GM20000 (cell line): Measurements from ENCODE around the gene KCTD8.

Experiments
- DNase-seq: peaks from one replicate; pipeline ENCODE4 v3.0.0; 2012; ENCODE audit warnings: low spot score
- TF ChIP-seq, protein P1 (sequence below): IDR thresholded peaks from 2 replicates; pipeline ENCODE4 v1.5.1; 2012; ENCODE audit warnings: mild to moderate bottlenecking, control low read depth; ENCODE audit errors: extremely low read depth, missing control alignments

Gene KCTD8

DNA sequence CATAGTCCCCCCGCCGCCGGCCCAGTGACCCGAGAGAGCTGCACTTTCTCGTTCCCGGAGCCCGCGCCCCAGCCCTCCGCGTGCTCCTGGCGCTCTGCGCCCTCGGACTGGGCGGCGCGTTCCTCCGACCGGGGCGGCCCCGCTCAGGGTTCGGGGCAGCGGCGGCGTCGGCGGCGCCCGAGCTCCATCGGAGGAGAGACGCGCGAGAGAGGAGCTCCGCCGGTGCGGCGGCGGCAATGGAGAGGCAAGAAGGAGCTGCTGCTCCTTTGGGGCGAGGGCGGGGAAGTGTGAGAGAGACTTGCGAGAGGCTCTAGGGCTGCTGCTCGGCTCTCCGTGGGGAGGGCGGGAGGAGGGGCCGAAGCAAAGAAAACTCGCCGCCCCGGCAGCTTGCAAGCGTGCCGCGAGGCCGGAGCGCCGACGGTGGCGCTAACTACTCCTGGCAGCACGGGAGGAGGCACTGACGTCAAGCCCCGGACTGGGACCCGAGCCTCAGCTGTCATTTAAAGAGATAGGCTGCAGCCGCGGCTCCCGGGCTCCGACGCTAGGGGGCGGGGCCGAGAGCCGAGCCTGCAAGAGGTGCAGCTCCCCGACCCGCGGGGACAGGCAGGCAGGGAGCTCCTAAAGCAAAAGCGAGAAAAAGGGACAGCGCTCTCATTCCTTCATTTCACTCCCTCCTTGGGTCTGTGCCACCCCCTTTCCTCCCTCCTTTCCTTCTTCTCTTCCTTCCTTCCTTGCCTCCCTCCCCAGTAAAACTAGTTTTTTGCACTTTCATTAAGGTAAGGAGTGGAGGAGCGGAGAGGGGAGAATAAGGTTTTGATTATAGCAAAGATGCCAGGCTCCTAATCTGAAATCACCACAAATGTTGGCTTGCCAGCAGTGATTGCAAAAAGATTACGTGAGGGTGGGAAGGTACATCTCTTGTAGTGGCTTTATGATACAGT is at the start of gene KCTD8:
Gene KCTD8, minus strand, starts transcription at position 289 of the 941 bp plus-strand sequence.
- DNase-seq, result peak; percentile 88
- TF ChIP-seq, protein P1, sequence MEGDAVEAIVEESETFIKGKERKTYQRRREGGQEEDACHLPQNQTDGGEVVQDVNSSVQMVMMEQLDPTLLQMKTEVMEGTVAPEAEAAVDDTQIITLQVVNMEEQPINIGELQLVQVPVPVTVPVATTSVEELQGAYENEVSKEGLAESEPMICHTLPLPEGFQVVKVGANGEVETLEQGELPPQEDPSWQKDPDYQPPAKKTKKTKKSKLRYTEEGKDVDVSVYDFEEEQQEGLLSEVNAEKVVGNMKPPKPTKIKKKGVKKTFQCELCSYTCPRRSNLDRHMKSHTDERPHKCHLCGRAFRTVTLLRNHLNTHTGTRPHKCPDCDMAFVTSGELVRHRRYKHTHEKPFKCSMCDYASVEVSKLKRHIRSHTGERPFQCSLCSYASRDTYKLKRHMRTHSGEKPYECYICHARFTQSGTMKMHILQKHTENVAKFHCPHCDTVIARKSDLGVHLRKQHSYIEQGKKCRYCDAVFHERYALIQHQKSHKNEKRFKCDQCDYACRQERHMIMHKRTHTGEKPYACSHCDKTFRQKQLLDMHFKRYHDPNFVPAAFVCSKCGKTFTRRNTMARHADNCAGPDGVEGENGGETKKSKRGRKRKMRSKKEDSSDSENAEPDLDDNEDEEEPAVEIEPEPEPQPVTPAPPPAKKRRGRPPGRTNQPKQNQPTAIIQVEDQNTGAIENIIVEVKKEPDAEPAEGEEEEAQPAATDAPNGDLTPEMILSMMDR, result peak; percentile 91

DNA sequence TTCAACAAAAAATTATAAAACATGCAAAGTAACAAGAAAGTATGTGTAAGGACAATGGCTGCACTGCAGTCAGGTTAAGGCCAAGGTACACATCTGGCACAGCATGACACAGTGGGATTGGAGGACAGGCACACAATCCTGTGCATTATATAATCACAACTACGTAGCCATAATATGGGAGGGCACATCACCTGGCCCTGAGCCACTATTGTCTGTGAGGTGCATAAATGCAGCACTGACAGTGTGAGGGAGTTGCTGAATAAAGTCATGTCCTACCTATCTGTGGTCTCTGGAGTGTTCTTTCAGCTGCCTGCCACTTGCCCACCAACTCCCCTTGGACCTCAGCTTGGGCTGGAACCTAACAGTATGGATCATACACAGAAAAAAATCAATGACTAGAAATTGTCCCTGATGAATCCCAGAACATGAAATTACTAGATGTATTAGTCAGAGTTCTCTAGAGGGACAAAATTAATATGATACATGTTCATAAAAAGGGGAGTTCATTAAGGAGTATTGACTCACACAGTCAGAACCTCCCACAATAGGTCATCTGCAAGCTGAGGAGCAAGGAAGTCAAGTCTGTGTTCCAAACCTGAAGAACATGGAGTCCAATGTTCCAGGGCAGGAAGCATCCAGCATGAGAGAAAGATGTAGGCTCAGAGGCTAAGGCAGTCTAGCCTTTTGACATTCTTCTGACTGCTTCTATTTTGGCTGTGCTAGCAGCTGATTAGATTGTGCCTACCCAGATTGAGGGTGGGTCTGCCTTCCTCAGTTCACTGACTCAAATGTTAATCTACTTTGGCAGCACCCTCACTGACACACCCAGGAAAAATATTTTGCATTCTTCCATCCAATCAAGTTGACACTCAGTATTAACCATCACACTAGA is 46.4 kb upstream of the KCTD8 start:
- TF ChIP-seq, protein P1, result no peak
- no peak for DNase-seq

DNA sequence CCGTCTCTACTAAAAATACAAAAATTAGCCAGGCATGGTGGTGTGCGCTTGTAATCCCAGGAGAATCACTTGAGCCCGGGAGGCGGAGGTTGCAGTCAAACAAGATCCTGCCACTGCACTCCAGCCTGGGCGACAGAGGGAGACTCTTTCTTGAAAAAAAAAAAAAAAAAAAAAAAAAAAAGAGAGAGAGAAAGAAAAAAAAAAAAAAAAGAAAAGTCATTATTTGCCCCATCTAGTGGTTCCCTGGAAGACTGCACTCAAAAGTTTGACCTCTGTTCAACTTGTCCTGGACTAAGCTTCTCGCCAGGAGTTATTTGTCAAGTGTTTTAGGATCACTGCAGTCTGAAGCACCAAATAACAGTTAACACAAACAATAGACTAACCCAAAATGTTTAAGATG is 45.3 kb upstream of the KCTD8 start:
- peak; percentile 9 for DNase-seq
- TF ChIP-seq, protein P1, result peak; percentile 18

DNA sequence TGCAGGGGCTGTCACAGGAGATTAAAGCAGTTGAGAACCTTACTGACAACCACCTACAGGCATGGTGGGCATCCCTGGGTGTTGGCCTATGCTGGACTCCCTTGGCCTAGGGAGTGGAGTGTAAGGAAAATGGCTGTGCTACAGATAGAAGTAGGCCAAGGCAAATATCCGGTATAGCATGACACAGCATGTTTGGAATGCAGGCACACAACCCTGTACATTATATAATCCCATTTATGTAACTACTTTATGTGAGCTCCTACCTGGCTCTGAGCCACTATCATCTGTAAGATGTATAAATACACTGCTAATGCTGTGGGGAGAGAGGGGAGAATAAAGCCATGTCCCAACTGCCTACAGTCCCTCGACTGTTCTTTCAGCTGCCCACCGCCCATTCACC is 38.7 kb upstream of the KCTD8 start:
- TF ChIP-seq, protein P1, result no peak
- no peak for DNase-seq

DNA sequence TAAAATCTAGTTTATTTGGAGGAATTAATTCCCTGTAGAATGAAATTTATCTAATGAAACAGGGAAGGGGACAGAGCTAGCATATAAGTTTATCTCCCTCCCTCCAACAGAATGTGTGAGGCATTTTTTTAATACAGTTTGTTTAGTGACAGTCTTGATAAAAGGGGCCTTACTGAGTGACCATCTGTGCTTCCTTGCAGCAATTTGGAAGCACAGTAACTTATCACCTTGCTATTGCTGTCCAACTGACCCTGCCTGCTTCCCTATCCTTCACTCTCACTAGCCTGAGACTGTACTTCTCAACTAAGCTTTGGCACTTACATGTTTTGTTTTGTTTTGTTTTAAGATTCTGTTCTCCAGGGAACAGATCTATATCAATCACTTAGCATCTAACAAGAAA is 31.1 kb upstream of the KCTD8 start:
- DNase-seq, result no peak
- TF ChIP-seq, protein P1, result no peak

DNA sequence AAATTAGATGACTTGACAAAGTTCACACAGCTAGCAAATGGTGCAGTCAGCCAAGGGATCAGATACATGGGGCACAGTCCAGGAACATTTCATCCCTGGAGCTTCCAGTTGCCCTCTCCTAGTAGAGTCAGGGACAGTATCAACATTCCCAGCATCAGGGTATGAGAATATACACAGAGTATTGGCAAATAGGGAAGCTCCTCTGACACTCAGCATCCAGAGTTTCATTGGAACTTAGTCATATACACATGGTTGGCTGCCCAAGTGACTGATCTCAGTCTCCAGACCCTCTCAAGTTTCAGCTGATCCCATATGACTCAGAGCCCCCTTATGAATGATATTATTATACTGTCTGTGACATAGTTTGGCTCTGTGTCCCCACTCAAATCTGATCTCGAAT is 13.7 kb upstream of the KCTD8 start:
- no peak for DNase-seq
- TF ChIP-seq, protein P1, result no peak
